SJCRH30 (cell line): ENCODE data around the gene ZNF778. TPM values are rescaled to one million over a fixed set of nuclear protein-coding genes. Genes with fewer than 3 reads are reported as not detected.
"Not testable (repeated sequence)": the region's sequence is repeated elsewhere in the genome, so short reads cannot be mapped to it uniquely, and the experiment has no call there.

Source experiments
- DNase-seq, 2 experiments: peaks; one replicate each; pipeline ENCODE4 v3.0.0-alpha.2; 2015 to 2020
- H3K27ac ChIP-seq: fragments of 250-450 bp; sonication (Bioruptor Pico); 2 replicates; pipeline ENCODE4 v1.5.1; 2020; ENCODE audit warnings: mild to moderate bottlenecking, moderate library complexity
- H3K27me3 ChIP-seq: fragments of 250-450 bp; sonication (Bioruptor Pico); 2 replicates; pipeline ENCODE4 v1.5.1; 2020; ENCODE audit warnings: mild to moderate bottlenecking, moderate library complexity
- H3K36me3 ChIP-seq: fragments of 250-450 bp; sonication (Bioruptor Pico); 2 replicates; pipeline ENCODE4 v1.5.1; 2020; ENCODE audit warnings: mild to moderate bottlenecking, moderate library complexity
- H3K4me1 ChIP-seq: fragments of 250-450 bp; sonication (Bioruptor Pico); 2 replicates; pipeline ENCODE4 v1.5.1; 2020; ENCODE audit warnings: mild to moderate bottlenecking, moderate library complexity
- H3K4me3 ChIP-seq: fragments of 250-450 bp; sonication (Bioruptor Pico); 2 replicates; pipeline ENCODE4 v1.5.1; 2020; ENCODE audit warnings: mild to moderate bottlenecking, moderate library complexity
- H3K9me3 ChIP-seq: fragments of 250-450 bp; sonication (Bioruptor Pico); replicated peaks from 2 replicates; pipeline ENCODE4 v1.5.1; 2020; ENCODE audit warnings: mild to moderate bottlenecking, moderate library complexity
- total RNA-seq: library from RNA; depleted of rRNA; stranded (reverse); fragments of >200 nt; shearing (Covaris generic); gene quantifications from 2 replicates; pipeline ENCODE4 v1.2.3, GENCODE V29; 2014

ZNF778 gene
- total RNA-seq, 1 experiment from 2014 or later: 33.5 TPM

- Histone ChIP-seq H3K4me3 (no peak overlapping the region), H3K4me1 (no peaks in the 10 kb centered on the region), H3K27me3 (no peaks in the 10 kb centered on the region), H3K9me3 (no peaks in the 10 kb centered on the region; the same call in none of the 2 replicates), H3K36me3 (peaks cover 43% of the 10 kb centered on the region), H3K27ac (no peak overlapping the region)
- no peak for DNase-seq
Observed at GRCh38 chr16:89264800-89265550, 47.5 kb downstream of the ZNF778 start.

DNA sequence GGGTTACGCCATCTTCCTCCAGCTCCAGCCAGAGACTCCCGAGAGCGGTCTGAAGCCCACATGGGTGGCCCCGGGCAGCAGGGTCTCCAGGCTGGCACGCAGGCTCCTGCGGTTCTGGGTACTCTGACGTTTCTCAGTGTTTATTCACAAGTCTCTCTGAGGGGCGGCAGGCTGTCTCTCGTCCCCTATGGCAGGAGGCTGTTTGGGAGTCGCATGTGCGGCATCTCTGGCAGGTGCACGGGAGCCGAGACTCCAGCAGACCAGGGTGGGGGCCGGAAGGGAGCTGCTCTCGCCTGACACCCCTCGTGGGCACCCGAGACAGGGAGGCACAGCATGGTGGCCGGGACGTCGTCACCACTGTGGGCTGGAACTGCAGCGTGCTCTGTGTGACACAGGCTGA, 48.1 kb downstream of the ZNF778 start:
- H3K27ac ChIP-seq: no peak overlapping the region
- no peaks in the 10 kb centered on the region for H3K27me3 ChIP-seq
- no peak for DNase-seq
- H3K4me3 ChIP-seq: no peak overlapping the region
- peaks cover 50% of the 10 kb centered on the region for H3K36me3 ChIP-seq
- no peaks in the 10 kb centered on the region; the same call in none of the 2 replicates for H3K9me3 ChIP-seq
- no peaks in the 10 kb centered on the region for H3K4me1 ChIP-seq

GRCh38 chr16:89266521-89267134, 49.1 kb downstream of the ZNF778 start:
- no peaks in the 10 kb centered on the region for H3K4me1 ChIP-seq
- H3K4me3 ChIP-seq: no peak overlapping the region
- H3K27me3 ChIP-seq: no peaks in the 10 kb centered on the region
- peaks cover 59% of the 10 kb centered on the region for H3K36me3 ChIP-seq
- no peak overlapping the region for H3K27ac ChIP-seq
- H3K9me3 ChIP-seq: no peaks in the 10 kb centered on the region; the same call in none of the 2 replicates
- no peak for DNase-seq

GRCh38 chr16:89267746-89268145, 50.2 kb downstream of the ZNF778 start:
- H3K4me1 ChIP-seq, H3K27me3 ChIP-seq, H3K27ac ChIP-seq, DNase-seq, H3K4me3 ChIP-seq, H3K9me3 ChIP-seq: not testable (repeated sequence)
- peaks cover 70% of the 10 kb centered on the region for H3K36me3 ChIP-seq

GRCh38 chr16:89268585-89268984, 51.1 kb downstream of the ZNF778 start:
- Histone ChIP-seq H3K27me3 (no peaks in the 10 kb centered on the region), H3K36me3 (peaks cover 74% of the 10 kb centered on the region), H3K4me3 (no peak overlapping the region), H3K27ac (no peak overlapping the region), H3K9me3 (no peaks in the 10 kb centered on the region; the same call in none of the 2 replicates), H3K4me1 (no peaks in the 10 kb centered on the region)
- DNase-seq: no peak

DNA sequence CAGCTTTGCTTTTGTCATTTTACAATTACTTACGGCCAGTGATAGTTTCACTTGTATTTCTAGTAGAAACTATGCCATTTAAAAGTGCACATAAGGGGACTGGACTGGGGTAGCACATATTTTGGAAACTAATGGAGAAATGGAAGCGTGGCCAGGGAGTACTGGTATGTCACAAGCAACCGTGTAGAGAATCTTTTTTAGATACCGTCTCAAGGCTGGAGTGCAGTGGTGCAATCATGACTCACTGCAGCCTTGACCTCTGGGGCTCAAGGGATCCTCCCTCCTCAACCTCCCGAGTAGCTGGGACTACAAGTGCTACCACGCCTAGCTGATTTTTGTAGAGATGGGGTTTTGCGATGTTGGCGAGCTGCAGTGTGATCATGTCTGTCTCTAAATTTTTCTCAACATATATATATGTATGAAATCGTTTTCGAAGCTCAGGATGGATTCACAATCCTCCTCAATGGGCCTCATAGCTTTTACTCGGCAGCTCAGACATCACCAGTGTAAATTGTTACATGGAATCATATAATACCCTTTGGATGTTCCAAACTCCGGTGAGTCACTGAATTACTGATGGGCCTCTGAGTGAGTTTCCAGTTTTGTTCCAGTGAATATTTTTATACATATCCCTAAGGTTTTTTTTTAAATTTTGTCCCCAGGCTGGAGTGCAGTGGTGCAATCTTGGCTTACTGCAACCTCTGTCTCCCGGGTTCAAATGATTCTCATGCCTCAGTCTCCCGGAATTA, 51.7 kb downstream of the ZNF778 start:
- H3K27ac ChIP-seq: no peak overlapping the region
- DNase-seq: no peak
- no peaks in the 10 kb centered on the region; the same call in 1 of the 2 replicates for H3K9me3 ChIP-seq
- H3K36me3 ChIP-seq: peaks cover 80% of the 10 kb centered on the region
- no peaks in the 10 kb centered on the region for H3K27me3 ChIP-seq
- no peaks in the 10 kb centered on the region for H3K4me1 ChIP-seq
- H3K4me3 ChIP-seq: no peak overlapping the region

DNA sequence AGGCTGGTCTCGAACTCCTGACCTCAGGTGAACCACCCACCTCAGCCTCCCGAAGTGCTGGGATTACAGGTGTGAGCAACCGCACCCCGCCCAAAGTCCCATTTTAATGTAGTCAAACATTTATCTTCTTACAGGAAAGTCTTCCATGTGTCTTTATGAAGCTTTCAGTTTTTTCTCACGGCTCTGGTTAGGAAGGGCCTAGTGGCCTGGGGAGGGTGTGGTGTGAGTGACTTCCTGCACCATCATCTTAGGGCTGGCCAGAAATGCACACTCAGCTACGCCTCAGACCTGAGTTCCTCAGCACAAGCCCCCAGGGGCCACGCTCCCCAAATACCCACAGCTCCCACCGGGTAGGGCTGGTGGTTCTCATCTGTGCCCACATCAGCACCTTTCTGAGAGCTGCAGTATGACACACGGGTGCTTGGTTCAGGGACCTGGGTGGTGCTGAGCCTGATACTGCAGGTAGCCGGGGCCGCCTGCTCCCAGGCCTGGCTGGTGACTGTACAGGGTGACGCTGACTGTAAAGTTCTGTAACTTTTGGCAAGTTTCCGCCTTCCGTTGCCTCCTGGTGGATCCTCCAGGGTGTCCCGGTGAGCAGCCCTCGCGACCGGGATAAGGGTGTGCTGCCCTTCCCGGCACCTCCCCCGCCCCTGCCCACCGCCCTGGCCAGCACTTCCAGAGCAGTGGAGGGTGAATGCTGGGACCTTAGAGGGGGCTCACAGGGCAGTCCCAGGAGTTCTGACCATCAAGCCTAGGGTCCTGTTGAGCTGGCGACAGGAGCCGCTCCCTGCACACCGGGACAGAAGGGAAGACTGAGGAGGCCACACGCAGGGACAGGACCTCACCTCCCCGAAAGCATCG, 52.5 kb downstream of the ZNF778 start:
- H3K27me3 ChIP-seq: no peaks in the 10 kb centered on the region
- H3K36me3 ChIP-seq: peaks cover 87% of the 10 kb centered on the region
- DNase-seq: no peak
- H3K27ac ChIP-seq: no peak overlapping the region
- H3K4me3 ChIP-seq: no peak overlapping the region
- H3K9me3 ChIP-seq: no peaks in the 10 kb centered on the region
- no peaks in the 10 kb centered on the region for H3K4me1 ChIP-seq

GRCh38 chr16:89270666-89271345, 53.3 kb downstream of the ZNF778 start:
- Histone ChIP-seq H3K9me3 (no peaks in the 10 kb centered on the region), H3K27ac (no peak overlapping the region), H3K4me3 (no peak overlapping the region), H3K4me1 (no peaks in the 10 kb centered on the region), H3K36me3 (peaks cover 87% of the 10 kb centered on the region), H3K27me3 (no peaks in the 10 kb centered on the region)
- no peak for DNase-seq

- Histone ChIP-seq H3K9me3 (no peaks in the 10 kb centered on the region), H3K27me3 (no peaks in the 10 kb centered on the region), H3K4me1 (no peaks in the 10 kb centered on the region), H3K36me3 (peaks cover 86% of the 10 kb centered on the region), H3K27ac (no peak overlapping the region), H3K4me3 (no peak overlapping the region)
- DNase-seq: no peak
Observed at GRCh38 chr16:89272631-89273030, 55.1 kb downstream of the ZNF778 start.

DNA sequence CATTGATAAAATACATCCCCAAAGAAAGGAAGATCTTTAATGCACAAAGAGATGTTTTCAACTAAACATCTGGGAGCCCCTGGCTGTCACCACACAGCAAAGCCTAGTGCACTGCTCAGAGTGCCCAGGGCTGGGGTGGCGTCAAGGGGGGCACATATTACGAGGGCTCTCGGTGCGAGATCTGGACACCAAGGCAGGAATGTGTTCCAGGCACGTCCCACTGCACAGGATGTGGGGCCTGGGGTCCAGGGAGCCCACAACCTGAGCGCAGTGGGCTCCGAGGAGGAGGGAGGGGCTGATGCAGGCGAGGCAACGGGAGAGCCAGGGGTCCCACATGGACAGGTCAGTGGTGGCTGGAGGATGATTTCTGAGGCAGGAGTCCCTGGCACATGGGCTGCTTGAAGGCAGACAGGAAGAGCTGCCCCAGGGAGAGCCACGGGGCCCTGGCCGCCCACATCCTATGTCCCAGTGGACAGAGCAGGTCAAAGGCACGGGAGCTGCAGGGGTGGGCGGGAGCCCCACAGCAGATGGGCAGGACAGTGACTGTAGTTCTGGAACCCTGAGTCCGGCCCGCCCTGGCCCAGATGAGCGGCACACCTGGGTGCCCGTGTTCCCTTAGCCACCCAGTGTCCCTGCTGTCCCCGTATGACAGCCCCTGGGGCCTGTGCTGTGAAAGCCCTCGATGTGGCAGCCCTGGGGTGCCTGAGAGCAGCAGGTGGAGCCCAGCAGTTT, 56.4 kb downstream of the ZNF778 start:
- Histone ChIP-seq H3K27ac (no peak overlapping the region), H3K27me3 (no peaks in the 10 kb centered on the region), H3K4me1 (no peaks in the 10 kb centered on the region), H3K9me3 (no peaks in the 10 kb centered on the region), H3K36me3 (peaks cover 93% of the 10 kb centered on the region), H3K4me3 (no peak overlapping the region)
- DNase-seq: no peak

- Histone ChIP-seq H3K9me3 (no peaks in the 10 kb centered on the region), H3K27ac (no peak overlapping the region), H3K4me1 (no peaks in the 10 kb centered on the region), H3K36me3 (peaks cover 88% of the 10 kb centered on the region), H3K4me3 (no peak overlapping the region), H3K27me3 (no peaks in the 10 kb centered on the region)
- DNase-seq: no peak
Observed at GRCh38 chr16:89274561-89275283, 57.2 kb downstream of the ZNF778 start.

GRCh38 chr16:89275284-89275584, 57.7 kb downstream of the ZNF778 start:
- H3K27ac ChIP-seq: no peak overlapping the region
- no peaks in the 10 kb centered on the region for H3K4me1 ChIP-seq
- H3K9me3 ChIP-seq: no peaks in the 10 kb centered on the region
- H3K4me3 ChIP-seq: no peak overlapping the region
- H3K36me3 ChIP-seq: peaks cover 88% of the 10 kb centered on the region
- H3K27me3 ChIP-seq: no peaks in the 10 kb centered on the region
- DNase-seq: no peak
